HepG2 (cell line): ENCODE data around the gene DSCAM. TPM values are rescaled to one million over a fixed set of nuclear protein-coding genes. Genes with fewer than 3 reads are reported as not detected.

Experiments used
- ATAC-seq: fragments of 200-7000 bp; cut with Tn5 transposase; 3 replicates; pipeline ENCODE4 v1.9.1; 2020; ENCODE audit warnings: mild to moderate bottlenecking, moderate library complexity
- BruUV-seq: library from RNA; stranded (reverse); fragments of 400-500 nt; replicated peaks from 2 replicates; lab custom pipeline; 2021; lab: Mats Ljungman, UMichigan
- CTCF ChIA-PET: fragments of 300-600 bp; formaldehyde crosslinking; extraction: SDS; loops from one replicate; lab custom pipeline; 2021; ENCODE audit warnings: low total read pairs, inconsistent platforms, low intra/inter-chr PET ratio; lab: Yijun Ruan, JAX
- POLR2A ChIA-PET: fragments of 350-600 bp; sonication (Branson Sonifier 250); formaldehyde crosslinking; loops from one replicate; lab custom pipeline; 2020; ENCODE audit warnings: antibody characterized with exemption, inconsistent platforms; lab: Yijun Ruan, JAX
- DNase-seq: peaks from one replicate; pipeline ENCODE4 v3.0.0-alpha.2; 2015; ENCODE audit warnings: low spot score
- FAIRE-seq: peaks from 3 replicates; lab custom pipeline; 2011; peaks lifted over from hg19 to GRCh38; lab: Jason Lieb, UNC
- H2AFZ ChIP-seq: one replicate; pipeline ENCODE4 v1.6.1; 2011; ENCODE audit warnings: low read length, inconsistent platforms
- H3K27ac ChIP-seq: fragments of 300-600 bp; 3 replicates; pipeline ENCODE4 v1.8.0; 2011; ENCODE audit warnings: mixed run types, mild to moderate bottlenecking, mixed read lengths, low read length, inconsistent platforms; ENCODE audit not compliant: insufficient read depth; ENCODE audit errors: extremely low read length
- H3K27me3 ChIP-seq, 2 experiments: fragments of 200-600 bp in 1 of 2; 2 replicates in 1 of 2; 3 replicates in 1 of 2; pipeline versions ENCODE4 v1.6.0 to v1.8.0; 2011; ENCODE audit warnings: low read length in 2 of 2, mild to moderate bottlenecking in 2 of 2, moderate library complexity in 2 of 2, inconsistent platforms in 1 of 2; ENCODE audit not compliant: insufficient read depth in 2 of 2, control insufficient read depth in 1 of 2
- H3K36me3 ChIP-seq, 2 experiments: fragments of 200-600 bp in 1 of 2; replicated peaks in 1 of 2; 2 replicates in 1 of 2; 3 replicates in 1 of 2; pipeline versions ENCODE4 v1.5.1 to v1.8.0; 2011; ENCODE audit warnings: low read length in 2 of 2, inconsistent platforms in 1 of 2; ENCODE audit not compliant: insufficient read depth in 2 of 2, control insufficient read depth in 1 of 2
- H3K4me1 ChIP-seq: 2 replicates; pipeline ENCODE4 v1.5.1; 2012; ENCODE audit warnings: low read length, inconsistent platforms; ENCODE audit not compliant: insufficient read depth
- H3K4me2 ChIP-seq: 2 replicates; pipeline ENCODE4 v1.6.0; 2011; ENCODE audit warnings: low read depth, low read length, inconsistent platforms
- H3K4me3 ChIP-seq, 3 experiments: fragments of 200-600 bp in 1 of 3; sonication (generic), shearing (Covaris generic) in 1 of 3; replicated peaks in 1 of 3; 2 replicates each; pipeline ENCODE4 v1.5.1; 2011 to 2016; ENCODE audit warnings: low read length in 3 of 3, inconsistent platforms in 2 of 3, low read depth in 2 of 3, mild to moderate bottlenecking in 2 of 3, control low read depth in 1 of 3, mixed read lengths in 1 of 3; ENCODE audit not compliant: insufficient read depth in 1 of 3
- H3K79me2 ChIP-seq: one replicate; pipeline ENCODE4 v1.6.1; 2011; ENCODE audit warnings: low read length, inconsistent platforms; ENCODE audit not compliant: insufficient read depth
- H3K9ac ChIP-seq: 2 replicates; pipeline ENCODE4 v1.6.0; 2011; ENCODE audit warnings: mild to moderate bottlenecking, low read depth, low read length, inconsistent platforms; ENCODE audit not compliant: insufficient read depth
- H3K9me3 ChIP-seq: 2 replicates; pipeline ENCODE4 v1.5.1; 2012; ENCODE audit warnings: mild to moderate bottlenecking, low read length
- H4K20me1 ChIP-seq: 2 replicates; pipeline ENCODE4 v1.6.0; 2011; ENCODE audit warnings: inconsistent platforms, mild to moderate bottlenecking, low read length, moderate library complexity; ENCODE audit not compliant: insufficient read depth
- ATF3 ChIP-seq: sonication (generic); formaldehyde crosslinking; IDR thresholded peaks from 2 replicates; pipeline ENCODE4 v1.4.0; 2020; ENCODE audit warnings: missing genetic modification reagents
- BATF2 ChIP-seq: sonication (generic); formaldehyde crosslinking; IDR thresholded peaks from 2 replicates; pipeline ENCODE4 v1.8.0; 2022; ENCODE audit warnings: mild to moderate bottlenecking, missing genetic modification reagents, moderate library complexity
- CAMTA2 ChIP-seq: sonication (generic); formaldehyde crosslinking; IDR thresholded peaks from 2 replicates; pipeline ENCODE4 v1.4.0; 2020; ENCODE audit warnings: mild to moderate bottlenecking, missing genetic modification reagents, borderline replicate concordance
- ELF1 ChIP-seq: sonication (generic); formaldehyde crosslinking; IDR thresholded peaks from 2 replicates; pipeline ENCODE4 v1.4.0; 2020; ENCODE audit warnings: missing genetic modification reagents
- HNF4A ChIP-seq: sonication (generic); formaldehyde crosslinking; IDR thresholded peaks from 2 replicates; pipeline ENCODE4 v1.4.0; 2020; ENCODE audit warnings: missing genetic modification reagents
- KMT2A ChIP-seq: sonication (generic); formaldehyde crosslinking; IDR thresholded peaks from 2 replicates; pipeline ENCODE4 v1.4.0; 2020; ENCODE audit warnings: missing genetic modification reagents
- MAZ ChIP-seq, 2 experiments: sonication (generic) in 1 of 2; formaldehyde crosslinking in 1 of 2; IDR thresholded peaks; 2 replicates each; pipeline versions ENCODE4 v1.5.0 to v1.6.1; 2012 to 2020; ENCODE audit warnings: low read depth in 2 of 2, mild to moderate bottlenecking in 2 of 2, borderline replicate concordance in 1 of 2, improper control_type of control experiment in 1 of 2, low read length in 1 of 2, missing genetic modification reagents in 1 of 2, moderate library complexity in 1 of 2
- MZF1 ChIP-seq: sonication (generic); formaldehyde crosslinking; IDR thresholded peaks from 2 replicates; pipeline ENCODE4 v1.8.1; 2023; ENCODE audit warnings: mild to moderate bottlenecking, missing genetic modification reagents, borderline replicate concordance
- TGIF2 ChIP-seq: IDR thresholded peaks from 2 replicates; pipeline ENCODE4 v1.6.1; 2016; ENCODE audit warnings: control low read depth, missing compliant biosample characterization
- ZBTB43 ChIP-seq: sonication (generic); formaldehyde crosslinking; conservative IDR thresholded peaks from 2 replicates; pipeline ENCODE4 v1.4.0; 2020; ENCODE audit warnings: missing genetic modification reagents
- ZNF143 ChIP-seq: sonication (generic); formaldehyde crosslinking; IDR thresholded peaks from 2 replicates; pipeline ENCODE4 v1.4.0; 2020; ENCODE audit warnings: missing genetic modification reagents
- ZNF264 ChIP-seq: sonication (generic); formaldehyde crosslinking; IDR thresholded peaks from 2 replicates; pipeline ENCODE4 v1.4.0; 2020; ENCODE audit warnings: missing genetic modification reagents
- ZNF446 ChIP-seq: sonication (generic); formaldehyde crosslinking; IDR thresholded peaks from 2 replicates; pipeline ENCODE4 v1.5.0; 2020; ENCODE audit warnings: mild to moderate bottlenecking, missing genetic modification reagents
- WGBS: methylation state at CpG from one replicate; pipeline ENCODE4 v1.1.6; 2017; ENCODE audit warnings: low lambda C conversion rate; 5-methylcytosine and 5-hydroxymethylcytosine counted together
- in situ Hi-C: cut with HindIII; loops from 2 replicates; pipeline ENCODE4 v1.10.0; 2017; ENCODE audit warnings: low pct_unique_long_range_greater_than_20kb; ENCODE audit not compliant: extremely low pct_ligation_motif_present
- intact Hi-C: fragments of 100-400 bp; cut with micrococcal nuclease; formaldehyde crosslinking; loops from one replicate; pipeline ENCODE4 v1.10.0; 2022; ENCODE audit not compliant: unreplicated experiment
- polyA plus RNA-seq, 8 experiments: library from polyadenylated mRNA; depleted of rRNA in 3 of 8; stranded (reverse) in 7 of 8; unstranded in 1 of 8; fragments of >200 nt; fragmentation: Illumina TruSeq in 4 of 8; extraction: Trizol in 4 of 8; gene quantifications; 2 replicates each; pipeline versions ENCODE4 v1.2.1 to v1.2.3, GENCODE V29; 2011 to 2016; ENCODE audit warnings: low read depth in 4 of 8, missing spikeins in 1 of 8, mixed read lengths in 1 of 8; ENCODE audit not compliant: insufficient read depth in 1 of 8
- total RNA-seq, 5 experiments: library from RNA; depleted of rRNA; stranded (reverse); fragments of >200 nt; fragmentation: Illumina TruSeq; extraction: Trizol; gene quantifications; 2 replicates each; pipeline ENCODE4 v1.2.3, GENCODE V29; 2016; ENCODE audit warnings: low read depth in 1 of 5
- TF ChIP-seq, protein P1 (sequence below): sonication (generic); formaldehyde crosslinking; IDR thresholded peaks from 2 replicates; pipeline ENCODE4 v1.5.0; 2020; ENCODE audit warnings: mild to moderate bottlenecking, missing genetic modification reagents
- TF ChIP-seq, protein P2 (sequence below): sonication (generic); formaldehyde crosslinking; IDR thresholded peaks from 2 replicates; pipeline ENCODE4 v1.8.1; 2023; ENCODE audit warnings: mild to moderate bottlenecking, inconsistent platforms, moderate library complexity, missing genetic modification reagents, borderline replicate concordance

Gene DSCAM
- total and polyA plus RNA-seq, 2 of the 13 experiments (the other 11 are each of a cell fraction or from before 2014, with no cell fraction given), result not detected

DNA sequence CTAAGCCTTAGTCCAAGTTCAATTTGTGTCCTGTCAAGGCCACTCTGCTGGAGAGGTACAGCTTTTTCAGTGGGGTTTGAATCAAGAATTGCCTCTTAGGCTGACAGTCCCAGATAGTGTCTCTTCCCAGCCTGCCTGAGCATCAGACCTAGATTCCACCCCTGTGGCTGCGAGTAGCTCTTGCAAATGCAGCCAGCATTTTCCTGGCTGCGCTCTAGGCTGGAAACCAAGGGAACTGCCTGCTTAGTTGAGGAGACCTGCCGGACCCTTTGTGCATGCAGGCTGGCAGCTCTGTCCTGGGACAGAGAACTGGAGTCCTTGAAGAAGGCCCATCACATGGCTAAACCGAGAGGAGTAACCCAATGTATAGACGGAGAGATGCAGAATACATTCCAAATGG lies 686.0 kb downstream of the DSCAM start:
- 9% methylated on average over 3 of the region's 5 CpGs for WGBS
- in situ Hi-C loops (no loop called here), intact Hi-C loops (no loop called here)
- no peak for TF ChIP-seq MZF1
- TF ChIP-seq, protein P1, sequence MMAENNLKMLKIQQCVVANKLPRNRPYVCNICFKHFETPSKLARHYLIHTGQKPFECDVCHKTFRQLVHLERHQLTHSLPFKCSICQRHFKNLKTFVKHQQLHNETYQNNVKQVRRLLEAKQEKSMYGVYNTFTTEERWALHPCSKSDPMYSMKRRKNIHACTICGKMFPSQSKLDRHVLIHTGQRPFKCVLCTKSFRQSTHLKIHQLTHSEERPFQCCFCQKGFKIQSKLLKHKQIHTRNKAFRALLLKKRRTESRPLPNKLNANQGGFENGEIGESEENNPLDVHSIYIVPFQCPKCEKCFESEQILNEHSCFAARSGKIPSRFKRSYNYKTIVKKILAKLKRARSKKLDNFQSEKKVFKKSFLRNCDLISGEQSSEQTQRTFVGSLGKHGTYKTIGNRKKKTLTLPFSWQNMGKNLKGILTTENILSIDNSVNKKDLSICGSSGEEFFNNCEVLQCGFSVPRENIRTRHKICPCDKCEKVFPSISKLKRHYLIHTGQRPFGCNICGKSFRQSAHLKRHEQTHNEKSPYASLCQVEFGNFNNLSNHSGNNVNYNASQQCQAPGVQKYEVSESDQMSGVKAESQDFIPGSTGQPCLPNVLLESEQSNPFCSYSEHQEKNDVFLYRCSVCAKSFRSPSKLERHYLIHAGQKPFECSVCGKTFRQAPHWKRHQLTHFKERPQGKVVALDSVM, result no peak
- no peak for TF ChIP-seq BATF2 (CRISPR knock-in tag)
- TF ChIP-seq HNF4A (CRISPR knock-in tag), result no peak
- TF ChIP-seq MAZ (IDR thresholded peaks at IDR 0.05; ENCODE audit: borderline replicate concordance, low read depth, low read length), result no peak
- no peak for TF ChIP-seq MAZ (CRISPR knock-in tag; IDR thresholded peaks at IDR 0.05; ENCODE audit: low read depth)
- TF ChIP-seq KMT2A (CRISPR knock-in tag), result no peak
- TF ChIP-seq ELF1 (CRISPR knock-in tag), result no peak
- TF ChIP-seq TGIF2 (CRISPR knock-in tag), result no peak
- TF ChIP-seq ZBTB43 (CRISPR knock-in tag), result no peak
- no peak for TF ChIP-seq ZNF143 (CRISPR knock-in tag)
- no peak for TF ChIP-seq ATF3 (CRISPR knock-in tag)
- TF ChIP-seq, protein P2, sequence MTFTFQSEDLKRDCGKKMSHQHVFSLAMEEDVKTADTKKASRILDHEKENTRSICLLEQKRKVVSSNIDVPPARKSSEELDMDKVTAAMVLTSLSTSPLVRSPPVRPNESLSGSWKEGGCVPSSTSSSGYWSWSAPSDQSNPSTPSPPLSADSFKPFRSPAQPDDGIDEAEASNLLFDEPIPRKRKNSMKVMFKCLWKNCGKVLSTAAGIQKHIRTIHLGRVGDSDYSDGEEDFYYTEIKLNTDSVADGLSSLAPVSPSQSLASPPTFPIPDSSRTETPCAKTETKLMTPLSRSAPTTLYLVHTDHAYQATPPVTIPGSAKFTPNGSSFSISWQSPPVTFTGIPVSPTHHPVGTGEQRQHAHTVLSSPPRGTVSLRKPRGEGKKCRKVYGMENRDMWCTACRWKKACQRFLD, result no peak
- no peak for TF ChIP-seq ZNF446 (CRISPR knock-in tag)
- no peak for TF ChIP-seq ZNF264 (CRISPR knock-in tag)
- no peak for TF ChIP-seq CAMTA2 (CRISPR knock-in tag)
- no peak overlapping the region for H3K4me2 ChIP-seq
- H3K36me3 ChIP-seq, result no peaks in the 10 kb centered on the region
- H3K79me2 ChIP-seq, result no peaks in the 10 kb centered on the region
- H3K4me3 ChIP-seq, result no peak overlapping the region
- no TSS peak for BruUV-seq
- ATAC-seq (no peak), FAIRE-seq (no peak), DNase-seq (no peak)
- H3K27me3 ChIP-seq, result no peaks in the 10 kb centered on the region
- no peak overlapping the region for H2AFZ ChIP-seq
- CTCF ChIA-PET, result no interaction called here
- H3K9me3 ChIP-seq, result peaks cover 85% of the 10 kb centered on the region
- no peak overlapping the region for H3K27ac ChIP-seq
- no peaks in the 10 kb centered on the region for H3K4me1 ChIP-seq
- H3K9ac ChIP-seq, result no peak overlapping the region
- POLR2A ChIA-PET, result no interaction called here
- H4K20me1 ChIP-seq, result no peaks in the 10 kb centered on the region
